ENCODE results near the gene MYH9. TPM values are rescaled to one million over a fixed set of nuclear protein-coding genes. Genes with fewer than 3 reads are reported as not detected.
A peak's percentile ranks its signal among the peaks of the same experiment; 100 is the strongest.
"Not testable (repeated sequence)": the region's sequence is repeated elsewhere in the genome, so short reads cannot be mapped to it uniquely, and the experiment has no call there.

Gene MYH9
- 242 TPM for total RNA-seq

DNA sequence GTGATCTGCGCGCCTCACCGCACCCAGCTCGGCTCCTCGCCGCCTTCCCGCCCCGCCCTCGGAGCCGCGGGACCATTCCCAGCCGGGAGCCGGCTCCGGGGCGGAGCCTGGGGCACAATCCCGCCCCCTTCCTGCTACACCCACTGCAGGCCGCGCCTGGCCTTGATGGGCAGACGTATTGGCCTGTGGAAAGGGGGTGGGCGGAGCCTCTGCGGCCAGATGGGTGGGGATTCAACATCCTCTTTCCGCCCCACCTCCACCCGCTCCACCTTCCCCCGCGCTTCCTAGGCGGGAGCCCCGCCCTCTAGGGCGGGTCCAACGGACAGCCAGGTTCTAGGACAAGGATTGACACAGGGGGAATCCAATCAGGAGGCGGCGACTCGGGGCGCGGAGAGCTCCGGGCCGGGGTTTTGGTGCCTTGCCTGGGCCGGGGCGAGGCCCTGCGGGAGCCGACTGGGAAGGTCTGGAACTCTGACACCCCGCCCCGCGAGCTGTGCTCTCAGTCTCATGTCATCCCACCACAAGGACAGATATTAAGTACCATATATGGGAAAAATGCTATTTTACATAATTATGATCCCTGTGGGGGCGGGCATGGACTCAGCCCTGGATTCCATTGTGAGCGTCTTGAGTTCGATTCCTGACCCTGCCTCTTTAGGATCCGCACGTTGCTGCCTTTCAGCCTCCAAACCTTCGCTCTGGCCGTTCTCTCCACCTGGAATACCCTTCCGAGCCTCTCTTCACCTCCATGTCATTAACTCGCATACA lies at the start of gene MYH9:
Gene MYH9 (minus strand): TSS at position 9 of the 768 bp plus-strand sequence. CDS start 38,731 bp downstream, outside the sequence.
- peak; percentile 100 for DNase-seq

DNA sequence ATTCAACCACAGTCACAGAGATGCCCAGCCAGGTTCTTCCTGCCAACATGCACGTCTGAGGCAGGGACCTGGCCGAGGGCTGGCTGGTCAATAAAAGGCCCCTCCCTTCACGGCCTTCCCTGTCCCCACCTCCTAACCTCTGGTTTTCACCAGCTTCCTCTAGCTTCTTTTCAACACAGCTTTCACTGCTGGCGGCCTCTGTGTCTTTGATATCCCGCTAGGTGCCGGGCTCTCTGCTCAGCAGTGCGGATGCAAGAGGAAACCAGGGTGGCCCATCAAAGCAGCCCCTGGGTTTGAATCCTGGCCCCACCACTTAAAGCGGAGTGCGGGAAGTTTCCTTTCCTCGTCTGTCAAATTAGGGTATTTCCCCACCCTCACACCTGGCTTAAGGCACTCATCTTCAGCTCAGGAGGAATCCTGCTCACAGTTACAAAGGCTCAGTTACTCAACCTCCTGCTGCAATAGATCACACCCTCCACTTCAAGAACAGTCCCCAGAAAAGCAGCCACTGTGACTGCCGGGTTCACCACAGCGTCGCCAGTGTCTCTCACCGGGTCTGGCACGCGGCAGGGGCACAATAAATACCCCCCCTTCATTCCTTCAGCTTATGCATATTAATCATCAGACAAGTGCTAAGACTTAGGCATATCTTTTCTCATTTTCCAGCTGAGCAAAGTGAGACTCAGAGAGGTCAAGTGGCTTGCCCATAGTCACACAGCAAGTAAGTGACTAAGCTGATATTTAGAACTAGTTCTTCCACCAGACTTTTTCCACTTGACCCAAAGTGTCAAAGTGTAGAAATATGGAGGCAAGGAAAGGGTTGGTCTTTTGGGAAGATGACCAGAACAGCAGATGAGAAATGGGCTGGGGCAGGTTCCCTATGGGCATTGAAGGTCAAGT lies 48.0 kb upstream of the MYH9 start:
- DNase-seq: no peak

DNA sequence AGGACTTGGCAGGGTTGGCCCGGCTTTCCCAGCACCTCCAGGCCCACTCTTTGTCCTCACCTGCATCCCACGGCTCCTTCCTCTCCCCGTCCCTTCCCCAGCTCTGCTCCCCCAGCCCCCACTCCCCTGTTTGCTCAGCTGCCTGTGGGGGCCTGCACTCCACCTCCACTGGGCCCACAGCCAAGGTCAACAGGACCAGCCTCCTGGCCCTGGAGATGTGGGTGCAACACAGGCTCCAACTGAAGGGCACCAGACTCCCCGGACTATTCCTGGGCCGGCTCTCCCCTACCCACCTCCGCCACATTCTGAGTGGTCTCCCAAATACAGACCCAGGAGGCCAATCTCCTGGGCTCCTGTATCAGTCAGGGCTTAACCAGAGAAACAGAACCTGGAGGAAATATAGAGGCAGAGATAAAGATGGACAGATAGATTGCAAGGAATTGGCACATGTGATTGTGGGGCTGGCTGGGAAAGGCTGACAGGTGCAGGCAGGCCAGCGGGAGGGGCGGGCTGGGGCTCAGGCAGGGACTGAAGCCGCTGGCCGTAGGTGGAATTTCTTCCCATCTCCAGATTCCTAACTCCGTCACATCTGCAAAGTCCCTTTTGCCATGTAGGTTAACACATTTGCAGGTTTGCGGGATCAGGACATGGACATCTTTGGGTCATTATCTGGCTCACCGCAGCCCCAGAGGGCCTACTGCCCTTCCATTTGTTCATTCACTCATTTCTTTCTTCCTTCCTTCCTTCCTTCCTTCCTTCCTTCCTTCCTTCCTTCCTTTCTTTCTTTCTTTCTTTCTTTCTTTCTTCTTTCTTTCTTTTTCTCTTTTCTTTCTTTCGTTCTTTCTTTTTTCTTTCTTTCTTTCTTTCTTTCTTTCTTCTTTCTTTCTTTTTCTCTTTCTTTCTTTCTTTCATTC lies 45.8 kb upstream of the MYH9 start:
- DNase-seq: peak; percentile 51

DNA sequence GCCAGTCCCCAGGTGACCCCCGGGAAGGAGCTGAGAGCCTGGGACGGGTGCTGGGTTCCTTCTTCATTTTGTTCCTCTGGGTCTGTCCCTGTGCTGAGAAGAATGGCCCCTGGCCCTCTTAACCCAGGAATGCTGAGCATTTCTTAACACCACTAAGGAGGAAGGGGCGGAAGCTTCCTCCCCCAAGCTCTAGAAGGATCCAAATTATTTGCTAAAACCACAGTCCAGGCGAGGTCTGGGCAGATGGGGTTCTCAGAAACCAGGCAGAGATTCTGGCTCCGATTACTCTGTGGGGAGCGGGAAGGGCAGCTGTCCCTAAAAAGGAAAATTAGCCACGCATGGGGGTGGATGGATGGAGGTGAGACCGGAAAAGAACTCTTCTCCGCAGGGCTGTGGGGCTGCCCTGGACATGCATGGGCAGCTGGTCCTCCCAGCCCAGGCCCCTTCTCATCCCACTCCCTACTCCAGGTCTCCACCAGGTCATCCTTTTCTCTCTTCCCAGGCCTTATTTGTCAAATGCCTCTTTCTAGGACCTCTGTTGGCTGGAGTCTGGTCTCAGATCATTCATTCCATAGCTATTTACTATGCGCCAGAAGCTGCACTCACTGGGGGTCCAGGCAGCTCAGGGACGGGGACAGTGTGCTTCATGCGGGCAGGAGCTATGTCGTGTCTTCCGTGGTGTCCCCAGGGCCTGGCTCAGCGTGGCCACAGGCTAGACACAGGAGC lies 45.0 kb upstream of the MYH9 start:
- no peak for DNase-seq

DNA sequence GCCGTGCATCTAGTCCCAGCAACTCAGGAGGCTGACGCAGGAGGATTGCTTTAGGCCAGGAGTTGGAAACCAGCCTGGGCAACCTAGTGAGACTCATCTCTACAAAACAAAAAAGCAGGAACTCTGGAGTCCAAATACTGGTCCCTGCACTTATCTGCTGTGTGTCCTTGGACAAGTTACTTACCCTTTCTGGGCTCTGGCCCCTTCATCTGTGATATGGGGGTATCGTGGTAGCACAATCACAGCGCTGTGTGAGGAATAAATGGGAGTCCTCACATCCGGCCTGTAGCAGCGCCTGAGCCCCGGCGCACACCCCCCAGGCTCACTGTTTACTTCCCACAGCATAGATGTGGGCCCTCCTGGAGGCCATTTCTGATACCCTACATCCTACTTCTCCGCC lies 44.2 kb upstream of the MYH9 start:
- no peak for DNase-seq

DNA sequence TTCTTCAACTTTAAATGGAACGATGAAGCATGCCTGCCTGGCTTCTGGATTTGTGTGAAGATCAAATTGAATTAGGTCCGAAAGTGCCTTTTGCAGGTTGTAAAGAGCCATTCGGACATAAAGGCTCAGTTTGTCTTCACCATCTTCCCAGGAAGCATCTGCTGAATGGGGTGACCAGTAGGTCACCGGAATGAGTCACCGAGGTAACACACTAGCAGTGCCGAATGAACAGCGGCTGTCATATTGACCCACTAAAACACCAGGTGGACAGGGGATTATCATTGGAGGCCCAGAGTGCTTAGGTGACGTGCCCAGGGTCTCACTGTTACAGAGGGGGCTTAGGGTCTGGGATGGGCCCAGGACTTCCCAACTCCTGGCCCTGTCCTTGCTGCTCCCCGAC lies 43.1 kb upstream of the MYH9 start:
- no peak for DNase-seq

DNA sequence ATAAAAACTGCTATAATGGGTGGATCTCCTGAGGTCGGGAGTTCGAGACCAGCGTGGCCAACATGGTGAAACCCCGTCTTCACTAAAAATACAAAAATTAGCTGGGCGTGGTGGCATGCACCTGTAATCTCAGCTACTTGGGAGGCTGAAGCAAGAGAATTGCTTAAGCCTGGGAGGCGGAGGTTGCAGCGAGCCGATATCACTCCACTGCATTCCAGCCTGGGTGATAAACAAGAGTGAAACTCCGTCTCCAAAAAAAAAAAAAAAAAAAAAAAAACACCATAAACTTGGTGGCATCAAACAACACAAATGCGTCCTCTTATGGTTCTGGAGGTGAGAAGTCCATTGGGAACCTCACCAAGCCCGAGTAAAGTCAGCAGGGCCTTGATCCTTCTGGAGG lies 40.2 kb upstream of the MYH9 start:
- not testable (repeated sequence) for DNase-seq

DNA sequence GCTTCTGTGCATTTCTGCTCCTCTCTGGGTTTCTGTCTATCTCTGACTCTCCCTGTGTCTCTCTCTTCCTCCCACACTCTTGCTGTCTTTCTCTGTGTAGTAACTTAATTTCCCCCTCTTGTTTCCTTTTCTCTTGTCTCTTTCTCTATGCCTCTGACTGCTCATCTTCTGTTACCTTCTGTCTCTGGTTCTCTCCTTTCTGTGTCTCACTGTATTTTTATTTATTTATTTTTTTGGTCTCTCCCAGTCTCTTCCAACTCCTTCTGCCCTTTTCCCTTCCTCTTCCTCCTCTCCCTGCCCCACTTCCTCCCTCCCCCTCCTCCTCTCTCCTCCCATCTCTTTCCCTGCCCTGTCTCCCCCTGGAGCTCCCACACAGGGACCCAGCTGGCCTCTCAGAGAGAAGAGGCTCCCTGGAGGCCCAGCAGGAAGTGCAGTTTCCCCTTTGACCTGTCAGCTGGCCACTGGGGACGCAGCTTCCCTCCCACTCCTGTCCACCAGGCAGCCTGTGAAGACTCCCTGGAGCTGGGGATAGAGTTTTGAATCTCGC lies 38.3 kb upstream of the MYH9 start:
- DNase-seq: no peak

DNA sequence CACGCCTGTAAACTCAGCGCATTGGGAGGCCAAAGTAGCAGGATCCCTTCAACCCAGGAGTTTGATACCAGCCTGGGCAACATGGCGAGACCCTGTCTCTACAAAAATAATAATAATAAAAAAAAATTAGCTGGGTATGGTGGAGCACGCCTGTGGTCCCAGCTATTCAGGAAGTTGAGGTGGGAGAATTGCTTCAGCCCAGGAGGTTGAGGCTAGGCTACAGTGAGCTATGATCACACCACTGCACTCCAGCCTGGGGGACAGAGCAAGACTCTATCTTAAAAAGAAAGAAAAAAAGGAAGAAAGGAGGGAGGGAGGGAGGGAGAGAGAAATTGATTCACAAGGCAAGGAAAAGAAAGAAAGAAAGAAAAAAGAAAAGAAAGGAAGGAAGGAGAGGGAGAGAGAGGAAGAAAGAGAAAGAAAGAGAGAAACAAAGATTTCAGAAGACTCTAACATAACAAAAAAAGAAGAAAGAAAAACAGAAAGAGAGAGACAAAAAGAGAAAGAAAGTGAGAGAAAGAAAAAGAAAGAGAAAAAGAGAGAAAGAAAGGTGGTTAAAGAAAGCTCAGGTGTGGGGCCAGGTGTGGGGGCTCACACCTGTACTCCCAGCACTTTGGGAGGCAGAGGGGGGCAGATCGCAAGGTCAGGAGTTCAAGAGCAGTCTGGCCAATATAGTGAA lies 37.3 kb upstream of the MYH9 start:
- DNase-seq: no peak

DNA sequence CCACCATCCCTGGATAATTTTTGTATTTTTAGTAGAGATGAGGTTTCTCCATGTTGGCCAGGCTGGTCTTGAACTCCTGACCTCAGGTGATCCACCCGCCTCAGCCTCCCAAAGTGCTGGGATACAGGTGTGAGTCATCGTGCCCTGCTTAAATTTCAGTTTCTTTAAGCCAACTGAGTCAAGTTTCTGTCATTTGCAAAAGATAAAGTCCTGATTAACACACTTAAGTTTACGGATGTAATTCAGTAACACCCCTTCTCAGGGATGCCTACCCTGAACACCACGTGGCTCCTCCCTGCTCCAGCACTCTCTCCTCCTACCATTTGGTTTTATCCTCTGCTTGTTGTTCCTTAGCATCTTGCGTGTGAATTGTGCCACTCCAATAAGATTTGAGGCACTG lies 36.7 kb upstream of the MYH9 start:
- not testable (repeated sequence) for DNase-seq

DNA sequence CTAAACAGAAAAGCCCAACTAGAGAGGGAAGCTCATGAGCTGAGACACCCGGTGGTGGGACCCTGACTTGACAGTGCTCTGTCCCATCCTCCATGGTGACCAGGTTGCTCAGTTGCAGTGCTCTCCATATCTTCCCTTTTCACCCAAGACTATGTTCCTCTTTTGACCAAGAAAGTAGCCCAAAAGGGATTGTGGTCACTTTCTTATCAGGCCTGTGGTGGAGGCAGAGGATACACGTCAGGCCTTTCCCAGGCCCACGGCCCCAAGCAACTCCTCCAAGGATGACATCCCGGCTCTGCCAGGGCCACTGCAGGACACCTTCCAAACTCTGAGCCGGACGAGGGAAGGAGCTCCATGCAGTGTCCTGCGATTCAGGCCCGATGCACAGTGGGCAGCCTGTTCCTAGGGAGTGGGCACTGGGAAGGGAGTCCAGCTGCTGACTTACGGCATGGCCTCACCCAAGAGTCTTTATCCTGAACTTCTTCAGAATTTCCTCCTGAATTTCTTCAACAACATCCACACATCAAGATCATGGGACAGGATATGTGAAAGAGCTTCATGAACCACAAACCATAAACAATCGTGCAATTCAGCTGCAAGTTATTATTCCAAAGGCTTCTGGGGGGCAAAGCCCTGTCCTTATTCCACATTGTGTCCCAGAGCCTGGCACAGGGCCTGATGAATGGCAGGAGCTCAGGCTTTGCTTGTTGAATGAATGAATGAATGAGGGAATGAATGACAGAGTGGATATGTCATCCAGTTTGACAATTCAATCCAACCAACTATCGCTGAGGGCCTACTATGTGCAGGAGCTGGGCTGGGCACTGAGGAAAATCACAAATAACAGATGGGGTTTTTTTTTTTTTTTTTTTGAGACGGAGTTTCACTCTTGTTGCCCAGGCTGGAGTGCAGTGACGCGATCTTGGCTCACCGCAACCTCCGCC lies 36.0 kb upstream of the MYH9 start:
- no peak for DNase-seq

DNA sequence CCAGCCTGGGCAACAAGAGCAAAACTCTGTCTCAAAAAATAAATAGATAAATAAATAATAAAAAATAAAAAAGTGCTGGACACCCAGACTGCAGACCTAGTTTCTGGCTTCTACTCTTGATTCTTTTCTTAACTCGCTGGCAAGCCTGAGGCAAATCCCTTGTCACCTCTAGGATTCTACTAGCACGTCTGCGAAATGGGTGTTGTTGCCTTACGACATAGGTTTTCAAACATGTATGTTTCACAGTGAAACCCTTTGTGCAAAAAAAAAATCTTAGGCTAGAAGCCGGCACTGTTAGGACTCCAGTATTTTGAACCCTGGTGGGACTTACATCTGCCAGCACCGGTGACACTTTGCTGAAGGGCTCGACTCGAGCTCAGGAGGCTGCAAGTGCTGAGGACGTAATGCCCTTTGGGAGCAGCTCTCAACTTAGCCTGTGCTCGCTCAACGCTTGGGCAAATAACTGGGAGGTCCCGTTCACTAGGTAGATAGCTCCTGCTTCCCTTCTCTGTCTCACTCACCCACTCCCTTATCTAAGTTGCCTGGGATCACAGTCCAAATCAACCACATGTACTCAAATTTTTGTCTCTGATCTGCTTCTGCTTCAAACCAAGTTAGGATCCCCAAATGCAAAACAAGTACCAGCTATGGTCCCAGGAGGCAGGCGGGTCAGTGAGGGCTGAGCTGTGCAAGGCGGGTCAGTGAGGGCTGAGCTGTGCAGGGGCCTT lies 34.7 kb upstream of the MYH9 start:
- no peak for DNase-seq

DNA sequence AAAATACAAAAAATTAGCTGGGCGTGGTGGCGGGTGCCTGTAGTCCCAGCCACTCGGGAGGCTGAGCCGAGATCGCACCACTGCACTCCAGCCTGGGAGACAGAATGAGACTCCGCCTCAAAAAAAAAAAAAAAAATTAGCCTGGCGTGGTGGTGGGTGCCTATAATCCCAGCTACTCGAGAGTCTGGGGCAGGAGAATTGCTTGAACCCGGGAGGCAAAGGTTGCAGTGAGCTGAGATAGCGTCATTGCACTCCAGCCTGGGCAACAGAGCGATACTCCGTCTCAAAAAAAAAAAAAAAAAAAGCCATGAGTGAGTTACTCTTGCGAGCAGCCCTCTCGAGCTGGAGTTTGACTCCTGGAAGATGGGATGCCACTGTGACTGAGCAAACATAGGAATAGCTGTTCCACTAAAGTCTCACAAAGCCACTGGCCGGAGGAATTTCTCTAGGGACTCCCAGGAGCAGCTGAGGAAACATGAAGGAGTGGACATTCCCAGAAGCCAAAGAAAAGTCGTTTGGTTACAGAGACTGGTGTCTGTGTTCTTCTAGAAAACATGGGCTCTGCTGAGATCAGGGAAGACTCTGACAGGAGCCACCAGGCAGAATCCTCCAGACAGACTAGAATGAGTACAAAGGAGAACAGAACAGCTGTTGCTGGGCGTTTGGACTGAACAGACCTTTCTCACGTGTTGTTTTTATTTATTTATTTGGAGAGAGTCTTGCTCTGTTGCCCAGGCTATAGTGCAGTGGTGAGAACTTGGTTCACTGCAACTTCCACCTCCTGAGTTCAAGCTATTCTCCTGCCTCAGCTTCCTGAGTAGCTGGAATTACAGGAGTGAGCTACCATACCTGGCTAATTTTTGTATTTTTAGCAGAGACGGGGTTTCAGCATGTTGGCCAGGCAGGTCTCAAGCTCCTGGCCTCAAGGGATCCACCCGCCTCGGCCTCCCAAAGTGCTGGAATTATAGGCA lies 32.4 kb upstream of the MYH9 start:
- peak; percentile 32 for DNase-seq

DNA sequence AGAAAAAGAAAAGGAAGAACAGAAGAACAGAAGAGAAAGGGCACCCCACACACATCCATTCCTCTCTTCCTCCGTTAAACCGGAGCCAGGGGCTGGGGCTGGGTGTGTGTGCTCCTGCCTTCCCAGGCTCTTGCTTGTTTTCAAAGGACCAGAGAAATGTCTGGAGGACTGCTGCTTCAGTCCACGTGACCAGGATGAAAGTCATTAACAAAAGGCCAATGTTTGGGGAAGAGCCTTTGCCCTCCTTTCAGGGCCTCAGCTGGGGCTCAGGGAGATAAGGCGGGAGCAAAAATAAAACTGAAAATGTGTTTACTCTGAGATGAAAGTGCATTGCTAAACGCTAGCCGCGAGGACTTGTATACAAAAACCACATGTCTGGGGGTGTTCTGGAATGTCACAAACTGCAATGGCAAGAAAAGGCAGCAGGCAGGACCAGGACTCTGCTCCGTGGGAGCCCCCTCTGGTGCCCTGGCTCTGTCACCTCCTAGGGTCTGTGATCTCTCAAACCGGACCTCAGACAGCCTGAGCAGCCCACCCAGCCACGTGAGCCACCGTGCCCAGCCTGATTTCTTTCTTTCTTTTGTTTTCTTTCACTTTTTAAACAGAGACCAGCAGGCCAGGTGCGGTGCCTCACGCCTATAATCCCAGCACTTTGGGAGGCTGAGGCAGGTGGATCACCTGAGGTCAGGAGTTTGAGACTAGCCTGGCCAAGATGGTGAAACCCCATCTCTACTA lies 31.6 kb upstream of the MYH9 start:
- peak; percentile 54 for DNase-seq

DNA sequence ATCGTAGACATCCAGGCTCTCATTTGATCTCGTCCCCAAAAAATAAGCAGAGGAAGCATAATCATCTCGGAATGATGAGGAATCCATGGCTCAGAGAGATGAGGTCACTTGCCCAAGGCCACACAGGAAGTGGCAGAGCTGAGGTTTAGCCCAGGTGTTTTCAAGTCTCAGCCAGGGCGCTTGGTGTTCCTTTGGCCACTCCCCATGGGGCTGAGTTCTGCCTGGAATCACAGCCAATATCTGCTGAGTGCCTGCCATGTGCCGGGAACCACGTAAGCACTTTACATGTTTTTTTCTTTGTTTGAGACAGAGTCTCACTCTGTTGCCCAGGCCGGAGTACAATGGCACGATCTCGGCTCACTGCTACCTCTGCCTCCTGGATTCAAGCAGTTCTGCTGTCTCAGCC lies 29.5 kb upstream of the MYH9 start:
- DNase-seq: no peak

DNA sequence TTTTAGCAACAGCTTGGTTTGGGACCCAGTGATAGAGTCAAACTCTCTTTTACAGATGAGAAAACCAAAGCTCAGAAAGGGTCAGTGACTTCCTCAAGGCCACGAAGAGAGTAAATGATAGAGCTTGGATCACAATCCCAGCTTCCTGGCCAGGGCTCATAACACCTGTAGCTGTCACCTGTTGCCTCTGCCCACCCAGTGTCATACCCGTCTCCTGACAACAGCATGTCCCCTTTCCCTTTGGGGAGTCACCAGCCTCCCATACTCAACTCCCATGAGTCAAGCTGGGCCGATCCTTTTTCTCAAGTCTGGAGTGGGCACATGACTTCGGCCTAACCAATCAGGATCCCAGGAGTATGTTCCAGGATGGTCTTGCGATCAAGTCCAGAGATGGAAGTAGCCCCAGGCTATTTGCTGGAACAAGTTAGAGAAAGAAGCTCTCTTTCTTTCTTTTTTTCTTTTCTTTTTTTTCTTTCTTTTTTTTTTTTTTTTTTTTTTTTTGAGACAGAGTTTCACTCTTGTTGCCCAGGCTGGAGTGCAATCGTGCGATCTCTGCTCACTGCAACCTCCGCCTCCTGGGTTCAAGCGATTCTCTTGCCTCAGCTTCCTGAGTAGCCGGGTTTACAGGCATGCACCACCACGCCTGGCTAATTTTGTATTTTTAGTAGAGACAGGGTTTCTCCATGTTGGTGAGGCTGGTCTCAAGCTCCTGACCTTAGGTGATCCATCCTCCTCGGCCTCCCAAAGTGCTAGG lies 27.8 kb upstream of the MYH9 start:
- no peak for DNase-seq
